GM21529 (cell line): ENCODE results near the gene PHKA1.
A peak's percentile ranks its signal among the peaks of the same experiment; 100 is the strongest.
"Not testable (repeated sequence)": the region's sequence is repeated elsewhere in the genome, so short reads cannot be mapped to it uniquely, and the experiment has no call there.

Experiments used
- ATAC-seq: cut with Tn5 transposase; IDR thresholded peaks from one replicate; pipeline ENCODE4 v1.9.1; 2021; ENCODE audit not compliant: unreplicated experiment

The PHKA1 gene

DNA sequence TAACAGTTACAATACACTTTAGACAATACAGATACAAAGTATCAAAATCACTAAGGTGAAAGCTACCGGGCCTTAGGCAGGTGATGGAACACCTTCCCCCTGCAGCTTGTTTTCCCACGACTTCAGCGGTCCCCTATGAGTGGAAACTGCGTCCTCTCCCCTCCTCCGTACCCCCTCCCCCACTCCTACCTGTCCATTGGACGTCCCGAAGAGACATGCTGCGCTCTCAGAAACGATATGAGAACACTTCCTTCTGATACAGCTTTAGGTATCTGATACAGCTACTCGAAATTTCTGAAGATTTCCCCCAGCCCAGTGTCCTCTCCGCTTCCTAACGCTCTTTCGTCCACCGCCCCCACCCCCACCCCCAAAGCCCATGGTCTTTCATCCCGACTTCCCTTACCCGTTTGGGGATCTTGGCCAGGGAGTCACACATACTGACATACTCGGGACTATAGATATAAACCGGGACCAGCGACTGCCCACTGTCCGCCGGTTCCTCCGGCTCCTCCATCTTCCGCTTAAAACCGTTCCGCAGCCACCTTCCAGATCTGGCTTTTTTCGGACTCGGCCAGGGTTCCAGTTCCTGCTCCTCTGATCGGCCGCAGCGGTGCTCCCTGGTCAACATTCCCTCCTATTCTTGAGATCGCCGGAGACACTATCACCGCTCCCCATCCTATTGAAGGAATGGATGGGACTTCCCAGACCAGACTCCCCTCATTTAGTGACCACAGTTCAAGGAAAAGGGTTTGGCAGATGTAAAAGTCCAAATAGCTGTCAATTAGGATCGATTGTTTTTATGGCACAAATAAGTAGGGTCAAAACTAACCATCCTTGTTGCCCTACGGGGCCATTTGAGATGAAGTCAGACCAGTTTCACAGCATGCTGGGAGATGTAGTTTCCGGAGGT is 141.6 kb downstream of the PHKA1 start, which contains the start of gene HDAC8:
Gene HDAC8 (minus strand): TSS at position 596 of the 910 bp plus-strand sequence. CDS start 82 bp downstream, at position 514.
- peak; percentile 96 for ATAC-seq

DNA sequence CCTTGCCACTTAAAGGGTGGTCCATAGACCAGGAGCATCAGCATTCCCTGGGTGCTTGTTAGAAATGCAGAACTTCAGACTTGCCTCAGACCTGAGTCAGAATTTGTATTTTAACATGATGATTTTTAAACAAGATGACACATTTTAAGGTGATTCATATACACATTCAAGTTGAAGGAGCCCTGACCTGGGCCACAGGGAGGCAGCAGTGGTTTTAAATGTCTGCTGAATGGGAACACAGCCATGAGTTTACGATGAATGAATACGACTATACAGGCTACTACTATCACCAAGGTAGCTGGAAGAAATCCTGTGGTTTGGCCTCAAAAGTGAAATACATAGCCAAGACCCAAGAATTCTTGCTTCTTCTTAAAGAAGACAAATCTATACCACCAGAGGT is 144.3 kb downstream of the PHKA1 start:
- no peak for ATAC-seq

GRCh38 chrX:72568406-72569092 is 145.6 kb downstream of the PHKA1 start:
- ATAC-seq: no peak

- ATAC-seq: no peak
Measured at GRCh38 chrX:72566448-72566847, 147.7 kb downstream of the PHKA1 start.

DNA sequence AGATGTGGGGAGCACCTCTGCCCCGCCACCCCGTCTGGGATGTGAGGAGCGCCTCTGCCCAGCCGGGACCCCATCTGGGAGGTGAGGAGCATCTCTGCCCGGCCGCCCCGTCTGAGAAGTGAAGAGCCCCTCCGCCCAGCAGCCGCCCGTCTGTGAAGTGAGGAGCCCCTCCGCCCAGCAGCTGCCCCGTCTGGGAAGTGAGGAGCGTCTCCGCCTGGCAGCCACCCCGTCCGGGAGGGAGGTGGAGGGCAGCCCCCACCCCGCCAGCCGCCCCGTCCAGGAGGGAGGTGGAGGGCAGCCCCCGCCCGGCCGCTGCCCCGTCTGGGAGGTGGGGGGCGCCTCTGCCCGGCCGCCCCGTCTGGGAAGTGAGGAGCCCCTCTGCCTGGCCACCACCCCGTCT is 154.5 kb downstream of the PHKA1 start:
- not testable (repeated sequence) for ATAC-seq

GRCh38 chrX:72554448-72555140 is 159.5 kb downstream of the PHKA1 start:
- no peak for ATAC-seq

DNA sequence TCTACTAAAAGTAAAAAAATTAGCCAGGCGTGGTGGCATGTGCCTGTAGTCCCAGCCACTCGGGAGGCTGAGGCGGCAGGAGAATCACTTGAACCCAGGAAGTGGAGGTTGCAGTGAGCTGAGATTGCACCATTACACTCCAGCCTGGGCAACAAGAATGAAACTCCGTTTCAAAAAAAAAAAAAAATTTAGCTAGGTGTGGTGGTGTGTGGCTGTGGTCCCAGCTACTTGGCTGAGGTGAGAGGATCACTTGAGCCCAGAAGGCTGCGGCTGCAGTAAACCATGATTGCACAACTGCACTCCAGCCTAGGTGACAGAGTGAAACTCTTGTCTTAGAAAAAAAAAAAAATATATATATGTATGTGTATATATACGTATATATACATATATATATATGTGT is 161.7 kb downstream of the PHKA1 start:
- not testable (repeated sequence) for ATAC-seq

DNA sequence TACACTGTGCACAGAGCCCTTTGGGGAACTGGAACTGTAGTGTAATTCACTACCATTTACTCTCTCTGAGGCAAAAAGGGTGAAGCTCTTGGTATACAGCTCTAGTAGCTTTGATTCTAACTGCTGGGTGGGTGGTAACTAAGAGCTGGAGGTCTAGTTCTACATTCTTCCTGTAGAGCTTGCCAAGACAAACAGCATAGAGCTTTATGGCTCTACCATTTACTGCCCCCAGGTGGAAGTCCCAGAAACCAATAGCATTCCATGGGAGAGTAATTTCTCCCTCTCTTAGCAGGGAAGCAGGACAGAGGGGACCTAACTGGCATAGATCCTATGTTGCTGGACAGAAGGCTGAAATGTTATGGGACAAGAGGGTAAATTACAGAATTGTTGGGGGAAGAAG is 168.1 kb downstream of the PHKA1 start:
- ATAC-seq: no peak

DNA sequence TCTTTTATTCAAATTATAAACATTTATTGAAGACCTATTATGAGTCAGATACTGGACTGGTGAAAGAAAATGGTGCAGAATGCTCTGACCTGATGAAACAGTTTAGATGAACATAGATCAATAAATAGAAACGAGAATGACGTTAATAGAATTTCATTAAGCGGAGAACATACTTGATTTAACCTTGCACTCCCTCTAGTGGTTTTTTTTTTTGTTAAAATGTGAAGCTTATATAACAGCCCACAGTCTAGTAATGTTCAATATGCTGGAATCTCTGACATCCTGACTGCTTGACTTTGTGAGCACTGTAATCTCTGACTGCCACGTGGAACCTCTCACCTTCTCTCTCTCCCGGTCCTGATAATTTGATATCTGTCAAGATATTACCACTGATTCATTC is 173.8 kb downstream of the PHKA1 start:
- ATAC-seq: no peak

GRCh38 chrX:72539822-72540221 is 174.3 kb downstream of the PHKA1 start:
- ATAC-seq: no peak

DNA sequence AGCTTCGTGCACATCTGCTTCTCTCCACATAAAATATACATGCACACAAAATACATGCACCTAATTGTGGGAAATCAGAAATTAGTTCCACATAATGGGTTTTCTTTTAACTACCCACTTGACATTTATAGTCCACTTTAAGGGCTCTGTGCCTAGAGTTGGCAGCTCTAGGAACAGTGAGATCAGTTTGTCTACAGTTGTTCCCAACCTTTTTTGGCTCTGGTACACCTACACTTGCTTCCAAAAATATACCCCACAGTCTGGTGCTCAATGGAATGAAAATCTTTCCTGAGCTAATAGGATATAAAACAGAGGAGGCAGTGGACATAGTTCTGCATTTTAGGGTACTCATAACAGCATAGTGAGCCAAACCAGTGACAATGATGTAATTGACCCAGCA is 177.6 kb downstream of the PHKA1 start:
- no peak for ATAC-seq

DNA sequence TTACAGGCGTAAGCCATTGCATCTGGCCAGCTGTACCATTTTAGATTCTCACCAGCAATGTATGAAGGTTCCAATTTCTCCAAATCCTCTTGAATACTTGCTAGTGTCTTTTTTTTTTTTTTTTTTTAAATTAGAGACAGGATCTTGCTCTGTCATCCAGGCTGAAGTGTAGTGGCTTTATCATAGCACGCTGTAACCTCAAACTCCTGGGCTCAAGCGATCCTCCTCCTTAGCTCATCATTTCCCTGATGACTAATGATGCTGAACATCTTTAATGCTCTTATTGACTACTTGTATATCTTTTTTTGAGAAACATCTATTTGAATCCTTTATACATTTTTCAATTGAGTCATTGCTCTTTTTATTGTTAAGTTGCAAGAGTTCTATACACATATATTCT is 181.7 kb downstream of the PHKA1 start:
- ATAC-seq: no peak
